ENCODE measurements around the gene CCBE1.

Gene CCBE1

GRCh38 chr18:59617468-59617932, 79.7 kb downstream of the CCBE1 start:
- DNase-seq (ENCODE audit: low spot score): no peak

- DNase-seq (ENCODE audit: low spot score): no peak
Measured at GRCh38 chr18:59616501-59616900, 80.7 kb downstream of the CCBE1 start.

- DNase-seq (ENCODE audit: low spot score): no peak
Measured at GRCh38 chr18:59613903-59614302, 83.3 kb downstream of the CCBE1 start.

- DNase-seq (ENCODE audit: low spot score): no peak
Measured at GRCh38 chr18:59612381-59612780, 84.8 kb downstream of the CCBE1 start.

GRCh38 chr18:59610546-59611140, 86.6 kb downstream of the CCBE1 start:
- peak; percentile 78 for DNase-seq (ENCODE audit: low spot score)

- no peak for DNase-seq (ENCODE audit: low spot score)
Measured at GRCh38 chr18:59609654-59610053, 87.6 kb downstream of the CCBE1 start.

- DNase-seq (ENCODE audit: low spot score): no peak
Measured at GRCh38 chr18:59607471-59607870, 89.8 kb downstream of the CCBE1 start.

- DNase-seq (ENCODE audit: low spot score): no peak
Measured at GRCh38 chr18:59607078-59607379, 90.2 kb downstream of the CCBE1 start.

GRCh38 chr18:59606193-59607077, 90.8 kb downstream of the CCBE1 start:
- DNase-seq (ENCODE audit: low spot score): no peak

- no peak for DNase-seq (ENCODE audit: low spot score)
Measured at GRCh38 chr18:59605633-59606192, 91.5 kb downstream of the CCBE1 start.

GRCh38 chr18:59604877-59605276, 92.3 kb downstream of the CCBE1 start:
- DNase-seq (ENCODE audit: low spot score): no peak

GRCh38 chr18:59597049-59597448, 100.2 kb downstream of the CCBE1 start:
- DNase-seq (ENCODE audit: low spot score): no peak

- DNase-seq (ENCODE audit: low spot score): no peak
Measured at GRCh38 chr18:59593291-59593717, 103.9 kb downstream of the CCBE1 start.

- DNase-seq (ENCODE audit: low spot score): no peak
Measured at GRCh38 chr18:59592624-59593023, 104.6 kb downstream of the CCBE1 start.

- no peak for DNase-seq (ENCODE audit: low spot score)
Measured at GRCh38 chr18:59582395-59582794, 114.8 kb downstream of the CCBE1 start.

GRCh38 chr18:59579509-59579908, 117.7 kb downstream of the CCBE1 start:
- DNase-seq (ENCODE audit: low spot score): no peak

- no peak for DNase-seq (ENCODE audit: low spot score)
Measured at GRCh38 chr18:59577386-59577655, 119.9 kb downstream of the CCBE1 start.

- no peak for DNase-seq (ENCODE audit: low spot score)
Measured at GRCh38 chr18:59576541-59577385, 120.5 kb downstream of the CCBE1 start.

- DNase-seq (ENCODE audit: low spot score): no peak
Measured at GRCh38 chr18:59575995-59576394, 121.2 kb downstream of the CCBE1 start.

- no peak for DNase-seq (ENCODE audit: low spot score)
Measured at GRCh38 chr18:59573962-59574361, 123.3 kb downstream of the CCBE1 start.

GRCh38 chr18:59571902-59572301, 125.3 kb downstream of the CCBE1 start:
- DNase-seq (ENCODE audit: low spot score): no peak

- no peak for DNase-seq (ENCODE audit: low spot score)
Measured at GRCh38 chr18:59570796-59571195, 126.4 kb downstream of the CCBE1 start.

All from SW480 (cell line).